ENCODE results near the gene TRIM65. TPM values are rescaled to one million over a fixed set of nuclear protein-coding genes. Genes with fewer than 3 reads are reported as not detected.

The TRIM65 gene
- total and polyA plus RNA-seq, 2 of the 13 experiments (the other 11 are each of a cell fraction or from before 2014, with no cell fraction given), result 10.3 to 22.4 TPM

GRCh38 chr17:75878174-75878998 lies 18.4 kb downstream of the TRIM65 start, which contains the start of gene TRIM47 (continued):
- TF ChIP-seq FOXP4 (CRISPR knock-in tag; IDR thresholded peaks at IDR 0.05) (no peak), SNAPC2 (CRISPR knock-in tag; IDR thresholded peaks at IDR 0.05) (peak; percentile 29), ZBTB10 (CRISPR knock-in tag; IDR thresholded peaks at IDR 0.05; ENCODE audit: borderline replicate concordance) (no peak), THAP7 (CRISPR knock-in tag; IDR thresholded peaks at IDR 0.05) (no peak), GABPA (IDR thresholded peaks at IDR 0.05; ENCODE audit: low read depth, low read length) (no peak), GABPA (CRISPR knock-in tag; IDR thresholded peaks at IDR 0.05; ENCODE audit: low read depth) (no peak), RARG (CRISPR knock-in tag; IDR thresholded peaks at IDR 0.05; ENCODE audit: low read depth) (peak; percentile 33; the same call in 1 of the 2 replicates), LRRFIP1 (CRISPR knock-in tag; conservative IDR thresholded peaks at IDR 0.05) (no peak), E2F2 (CRISPR knock-in tag; IDR thresholded peaks at IDR 0.05; ENCODE audit: borderline replicate concordance) (peak; percentile 91; the same call in 1 of the 2 replicates), ZNF230 (CRISPR knock-in tag; IDR thresholded peaks at IDR 0.05) (peak; percentile 84; the same call in 1 of the 2 replicates), ZSCAN12 (CRISPR knock-in tag; IDR thresholded peaks at IDR 0.05) (no peak; the same call in 1 of the 2 replicates), HOXA3 (CRISPR knock-in tag; IDR thresholded peaks at IDR 0.05) (peak; percentile 75), JARID2 (CRISPR knock-in tag; IDR thresholded peaks at IDR 0.05; ENCODE audit: insufficient replicate concordance) (peak; percentile 82), FLYWCH1 (CRISPR knock-in tag; IDR thresholded peaks at IDR 0.05) (no peak; the same call in 1 of the 2 replicates), ZGPAT (CRISPR knock-in tag; IDR thresholded peaks at IDR 0.05) (peak; percentile 69; the same call in 1 of the 2 replicates), ZNF501 (CRISPR knock-in tag; IDR thresholded peaks at IDR 0.05) (peak; percentile 76), KLF9 (CRISPR knock-in tag; IDR thresholded peaks at IDR 0.05; ENCODE audit: low read depth) (0 out of 2 replicates have a peak, but pooled peaks have one; percentile 43)

Measured in HepG2 (cell line).